ENCODE results near the gene THBS1. TPM values are rescaled to one million over a fixed set of nuclear protein-coding genes. Genes with fewer than 3 reads are reported as not detected.

THBS1 gene
- total RNA-seq, 1 donor from 2014 or later: 849 TPM

DNA sequence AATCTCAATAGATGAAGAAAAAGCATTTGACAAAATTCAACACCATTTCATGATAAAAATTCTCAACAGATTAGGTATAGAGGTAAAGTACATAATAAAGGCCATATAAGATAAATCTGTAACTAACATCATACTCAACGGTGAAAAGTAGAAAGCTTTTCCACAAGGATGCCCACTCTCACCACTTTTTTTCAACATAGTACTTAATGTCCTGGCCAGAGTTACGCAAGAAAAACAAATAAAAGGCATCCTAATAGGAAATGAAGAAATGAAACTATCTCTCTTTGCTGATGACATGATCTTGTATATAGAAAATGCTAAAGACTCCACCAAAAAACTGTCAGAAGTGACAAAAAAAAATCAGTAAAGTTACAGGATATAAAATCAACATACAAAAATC is 33.0 kb downstream of the THBS1 start:
- peaks cover 23% of the 10 kb centered on the region for H3K36me3 Mint-ChIP-seq (ENCODE audit: unreplicated experiment)
- H3K9me3 Mint-ChIP-seq (ENCODE audit: unreplicated experiment): peaks cover 30% of the 10 kb centered on the region
- H3K4me1 Mint-ChIP-seq (ENCODE audit: unreplicated experiment): peaks cover 2% of the 10 kb centered on the region
- no peak for DNase-seq (ENCODE audit: extremely low spot score, unreplicated experiment)
- H3K4me3 Mint-ChIP-seq (ENCODE audit: unreplicated experiment): no peak overlapping the region
- TF ChIP-seq, protein P1, sequence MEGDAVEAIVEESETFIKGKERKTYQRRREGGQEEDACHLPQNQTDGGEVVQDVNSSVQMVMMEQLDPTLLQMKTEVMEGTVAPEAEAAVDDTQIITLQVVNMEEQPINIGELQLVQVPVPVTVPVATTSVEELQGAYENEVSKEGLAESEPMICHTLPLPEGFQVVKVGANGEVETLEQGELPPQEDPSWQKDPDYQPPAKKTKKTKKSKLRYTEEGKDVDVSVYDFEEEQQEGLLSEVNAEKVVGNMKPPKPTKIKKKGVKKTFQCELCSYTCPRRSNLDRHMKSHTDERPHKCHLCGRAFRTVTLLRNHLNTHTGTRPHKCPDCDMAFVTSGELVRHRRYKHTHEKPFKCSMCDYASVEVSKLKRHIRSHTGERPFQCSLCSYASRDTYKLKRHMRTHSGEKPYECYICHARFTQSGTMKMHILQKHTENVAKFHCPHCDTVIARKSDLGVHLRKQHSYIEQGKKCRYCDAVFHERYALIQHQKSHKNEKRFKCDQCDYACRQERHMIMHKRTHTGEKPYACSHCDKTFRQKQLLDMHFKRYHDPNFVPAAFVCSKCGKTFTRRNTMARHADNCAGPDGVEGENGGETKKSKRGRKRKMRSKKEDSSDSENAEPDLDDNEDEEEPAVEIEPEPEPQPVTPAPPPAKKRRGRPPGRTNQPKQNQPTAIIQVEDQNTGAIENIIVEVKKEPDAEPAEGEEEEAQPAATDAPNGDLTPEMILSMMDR (IDR thresholded peaks at IDR 0.05): no peak
- H3K27me3 Mint-ChIP-seq (ENCODE audit: unreplicated experiment): no peaks in the 10 kb centered on the region
- no peak overlapping the region for H3K27ac Mint-ChIP-seq (ENCODE audit: unreplicated experiment)

DNA sequence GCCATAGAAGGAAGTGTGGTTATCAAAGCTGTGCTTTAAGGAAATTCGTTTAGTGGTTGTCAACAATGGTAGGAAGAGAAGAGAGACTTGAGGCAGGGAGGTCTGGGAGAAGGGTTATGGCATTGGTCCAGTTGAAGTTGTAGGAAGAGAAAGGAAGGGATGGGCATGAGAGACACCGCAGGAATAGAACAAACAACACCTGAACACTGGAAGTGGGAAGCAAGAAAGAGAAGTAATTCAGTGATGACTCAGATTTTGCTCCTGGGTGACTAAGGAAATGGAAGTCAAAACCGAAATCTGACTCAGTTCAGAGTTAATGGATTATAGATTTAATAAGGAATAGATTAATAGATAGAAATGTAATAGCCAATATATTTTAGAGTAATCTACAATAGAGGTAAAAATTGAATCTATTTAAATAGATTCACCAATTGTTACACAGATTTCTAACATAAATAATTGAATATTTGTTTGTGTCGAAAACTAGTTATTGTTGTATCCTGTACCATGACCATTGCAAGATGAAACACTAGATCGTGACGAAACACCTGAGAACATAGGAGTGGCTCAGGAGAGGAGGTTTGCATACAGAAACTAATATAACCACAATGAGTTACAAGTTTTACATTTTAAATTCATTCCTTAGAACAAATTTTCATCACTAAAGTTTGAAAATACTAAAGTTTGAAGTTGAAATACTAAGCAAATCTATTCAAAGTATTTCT is 36.0 kb downstream of the THBS1 start:
- H3K4me1 Mint-ChIP-seq (ENCODE audit: unreplicated experiment): peaks cover 9% of the 10 kb centered on the region
- peaks cover 17% of the 10 kb centered on the region for H3K36me3 Mint-ChIP-seq (ENCODE audit: unreplicated experiment)
- H3K9me3 Mint-ChIP-seq (ENCODE audit: unreplicated experiment): peaks cover 26% of the 10 kb centered on the region
- no peaks in the 10 kb centered on the region for H3K27me3 Mint-ChIP-seq (ENCODE audit: unreplicated experiment)
- H3K4me3 Mint-ChIP-seq (ENCODE audit: unreplicated experiment): no peak overlapping the region
- TF ChIP-seq, protein P1 (IDR thresholded peaks at IDR 0.05): no peak
- no peak for DNase-seq (ENCODE audit: extremely low spot score, unreplicated experiment)
- no peak overlapping the region for H3K27ac Mint-ChIP-seq (ENCODE audit: unreplicated experiment)

DNA sequence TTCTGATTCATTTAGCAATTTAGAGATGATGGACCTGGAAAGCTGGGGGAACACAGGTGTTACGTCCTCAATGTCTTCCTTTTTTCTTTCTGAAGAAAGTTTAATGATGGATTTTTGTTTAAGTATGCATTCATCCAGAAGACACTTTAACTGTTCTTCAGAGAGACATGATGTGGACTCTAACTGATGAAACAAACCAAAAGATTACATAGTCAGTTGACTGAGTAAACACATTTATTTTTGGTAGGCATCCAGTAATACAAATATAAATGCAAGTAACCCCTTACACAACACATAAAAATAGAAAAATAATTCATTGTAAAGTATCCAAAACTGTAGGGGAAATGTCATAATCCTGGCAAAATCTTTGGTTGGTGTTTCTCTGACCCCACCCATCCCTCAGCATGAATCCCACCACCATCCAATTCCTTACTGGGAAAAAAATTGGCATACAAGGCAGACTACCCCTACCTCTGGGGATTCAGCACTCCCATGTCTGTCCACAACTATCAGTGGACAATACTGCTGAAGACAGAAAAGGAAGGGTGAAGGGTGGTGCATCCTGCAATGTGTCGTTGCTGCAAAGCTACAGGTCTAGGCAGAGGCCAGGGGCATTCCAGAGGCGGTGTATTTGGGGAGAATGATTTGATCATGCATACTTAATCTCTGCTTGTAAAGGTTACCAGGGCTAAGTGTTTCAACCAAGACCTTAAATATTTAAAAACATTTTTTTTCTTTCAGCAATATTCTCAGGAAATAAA is 37.4 kb downstream of the THBS1 start:
- no peak for DNase-seq (ENCODE audit: extremely low spot score, unreplicated experiment)
- H3K9me3 Mint-ChIP-seq (ENCODE audit: unreplicated experiment): peaks cover 18% of the 10 kb centered on the region
- no peaks in the 10 kb centered on the region for H3K27me3 Mint-ChIP-seq (ENCODE audit: unreplicated experiment)
- H3K4me3 Mint-ChIP-seq (ENCODE audit: unreplicated experiment): no peak overlapping the region
- peaks cover 10% of the 10 kb centered on the region for H3K36me3 Mint-ChIP-seq (ENCODE audit: unreplicated experiment)
- H3K27ac Mint-ChIP-seq (ENCODE audit: unreplicated experiment): no peak overlapping the region
- peaks cover 9% of the 10 kb centered on the region for H3K4me1 Mint-ChIP-seq (ENCODE audit: unreplicated experiment)
- TF ChIP-seq, protein P1 (IDR thresholded peaks at IDR 0.05): no peak

DNA sequence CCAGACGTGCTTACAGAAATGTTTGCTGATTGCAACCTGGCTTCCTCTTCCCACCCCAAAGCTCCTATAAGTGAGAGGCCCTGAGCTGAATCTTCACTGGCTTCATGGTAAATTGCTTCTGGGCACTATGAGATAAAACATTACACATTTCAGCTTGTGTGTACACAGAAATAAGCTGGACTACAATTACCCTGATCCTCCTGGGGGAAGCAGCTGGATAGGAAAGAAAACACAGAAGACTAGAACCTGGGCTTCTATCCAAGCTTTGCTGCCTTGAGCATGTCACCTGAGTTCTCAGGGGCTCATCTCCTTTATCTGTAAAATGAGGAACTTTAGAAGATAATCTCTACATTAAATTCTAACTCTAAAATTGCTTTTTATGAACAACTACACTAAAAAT is 40.3 kb downstream of the THBS1 start:
- no peaks in the 10 kb centered on the region for H3K36me3 Mint-ChIP-seq (ENCODE audit: unreplicated experiment)
- H3K27ac Mint-ChIP-seq (ENCODE audit: unreplicated experiment): no peak overlapping the region
- H3K4me1 Mint-ChIP-seq (ENCODE audit: unreplicated experiment): peaks cover 27% of the 10 kb centered on the region
- peaks cover 4% of the 10 kb centered on the region for H3K9me3 Mint-ChIP-seq (ENCODE audit: unreplicated experiment)
- TF ChIP-seq, protein P1 (IDR thresholded peaks at IDR 0.05): no peak
- no peak overlapping the region for H3K4me3 Mint-ChIP-seq (ENCODE audit: unreplicated experiment)
- H3K27me3 Mint-ChIP-seq (ENCODE audit: unreplicated experiment): no peaks in the 10 kb centered on the region
- no peak for DNase-seq (ENCODE audit: extremely low spot score, unreplicated experiment)

DNA sequence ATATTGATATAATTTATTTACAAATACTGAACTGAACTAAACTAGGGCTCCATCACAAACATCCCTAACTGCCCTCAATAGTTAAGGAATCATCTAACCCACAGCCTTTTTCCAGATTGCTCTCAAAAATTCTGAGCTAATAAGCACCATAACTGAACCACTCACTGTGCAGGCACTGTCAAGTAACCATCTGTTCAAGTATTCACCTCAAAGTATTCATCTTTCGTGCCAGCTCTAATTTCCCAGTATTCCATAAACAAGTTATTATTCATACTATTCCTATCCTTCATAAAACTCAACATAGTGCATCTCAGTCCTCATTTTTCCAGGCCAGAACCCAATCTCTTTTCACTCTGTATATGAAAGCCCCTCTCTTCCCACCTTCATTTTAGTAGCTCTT is 41.1 kb downstream of the THBS1 start:
- Mint-ChIP-seq H3K4me3 (ENCODE audit: unreplicated experiment) (no peak overlapping the region), H3K36me3 (ENCODE audit: unreplicated experiment) (no peaks in the 10 kb centered on the region), H3K27me3 (ENCODE audit: unreplicated experiment) (no peaks in the 10 kb centered on the region), H3K4me1 (ENCODE audit: unreplicated experiment) (peaks cover 27% of the 10 kb centered on the region), H3K27ac (ENCODE audit: unreplicated experiment) (no peak overlapping the region), H3K9me3 (ENCODE audit: unreplicated experiment) (peaks cover 4% of the 10 kb centered on the region)
- TF ChIP-seq, protein P1 (IDR thresholded peaks at IDR 0.05): no peak
- no peak for DNase-seq (ENCODE audit: extremely low spot score, unreplicated experiment)

Data from osteocyte (in vitro differentiated cells).